NT2/D1 (cell line): ENCODE data around the gene LATS1.

Experiments used
- DNase-seq: peaks from one replicate; pipeline ENCODE4 v3.0.0-alpha.2; 2011; ENCODE audit warnings: low read depth, low spot score
- H3K27me3 ChIP-seq: 2 replicates; pipeline ENCODE4 v1.6.0; 2011; ENCODE audit warnings: mild to moderate bottlenecking; ENCODE audit not compliant: insufficient read length, insufficient read depth
- H3K36me3 ChIP-seq: 2 replicates; pipeline ENCODE4 v1.6.1; 2011; ENCODE audit warnings: mild to moderate bottlenecking, low read length, mixed read lengths; ENCODE audit not compliant: insufficient read depth, insufficient read length
- H3K4me1 ChIP-seq: 2 replicates; pipeline ENCODE4 v1.5.1; 2011; ENCODE audit not compliant: insufficient read depth, insufficient read length
- H3K4me3 ChIP-seq: 2 replicates; pipeline ENCODE4 v1.5.1; 2011; ENCODE audit warnings: low read depth; ENCODE audit not compliant: insufficient read length
- H3K9ac ChIP-seq: 2 replicates; pipeline ENCODE4 v1.6.0; 2011; ENCODE audit warnings: low read depth; ENCODE audit not compliant: insufficient read length
- H3K9me3 ChIP-seq: 2 replicates; pipeline ENCODE4 v1.5.1; 2011; ENCODE audit warnings: mild to moderate bottlenecking, low read length; ENCODE audit not compliant: insufficient read depth
- SUZ12 ChIP-seq: IDR thresholded peaks from 2 replicates; pipeline ENCODE4 v1.6.1; 2011; ENCODE audit not compliant: insufficient read length, insufficient read depth; ENCODE audit errors: extremely low read depth
- YY1 ChIP-seq: IDR thresholded peaks from 2 replicates; pipeline ENCODE4 v1.6.1; 2011; ENCODE audit not compliant: insufficient read length, insufficient read depth
- ZNF274 ChIP-seq: IDR thresholded peaks from 2 replicates; pipeline ENCODE4 v1.6.1; 2011; ENCODE audit warnings: mild to moderate bottlenecking, low read depth, low read length

LATS1 gene

DNA sequence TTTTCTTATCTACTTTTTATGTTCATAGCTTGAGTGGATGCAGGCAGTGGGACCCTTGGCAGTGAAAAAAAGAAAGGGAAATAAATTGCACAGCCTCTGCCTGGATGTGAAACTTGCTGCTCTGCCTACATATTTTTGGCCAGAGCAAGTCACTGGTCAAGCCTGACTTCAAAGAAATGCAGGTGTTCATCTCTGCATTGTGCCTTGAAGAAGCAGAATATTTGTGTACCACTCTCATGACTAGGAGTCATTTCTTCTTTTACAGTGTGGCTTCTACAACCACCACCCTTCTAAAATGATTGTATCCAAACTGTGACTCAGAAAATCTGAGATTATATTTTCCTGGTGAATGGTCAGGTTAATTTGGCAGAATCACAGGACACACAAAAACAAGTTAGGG, 66.8 kb downstream of the LATS1 start:
- no peaks in the 10 kb centered on the region for H3K36me3 ChIP-seq
- no peaks in the 10 kb centered on the region for H3K27me3 ChIP-seq
- TF ChIP-seq YY1 = no peak
- TF ChIP-seq ZNF274 = no peak
- TF ChIP-seq SUZ12 = no peak
- H3K4me3 ChIP-seq = no peak overlapping the region
- DNase-seq = no peak
- no peaks in the 10 kb centered on the region for H3K9me3 ChIP-seq
- no peaks in the 10 kb centered on the region for H3K4me1 ChIP-seq
- H3K9ac ChIP-seq = no peak overlapping the region

GRCh38 chr6:149648148-149649145, 69.5 kb downstream of the LATS1 start, which contains the start of gene KATNA1:
TSS of gene KATNA1 (minus strand) at chr6:149648714. CDS start at chr6:149638547, 10,167 bp downstream.
- DNase-seq = peak; percentile 62
- no peaks in the 10 kb centered on the region for H3K4me1 ChIP-seq
- H3K9ac ChIP-seq = peak within 1 kb of the TSS; percentile 77
- H3K36me3 ChIP-seq = no peaks in the 10 kb centered on the region
- no peaks in the 10 kb centered on the region for H3K9me3 ChIP-seq
- H3K4me3 ChIP-seq = peak within 1 kb of the TSS; percentile 72
- no peaks in the 10 kb centered on the region for H3K27me3 ChIP-seq
- TF ChIP-seq ZNF274 (no peak), SUZ12 (no peak), YY1 (no peak)

GRCh38 chr6:149646599-149646998, 71.3 kb downstream of the LATS1 start:
- Histone ChIP-seq H3K4me3 (no peak overlapping the region), H3K36me3 (no peaks in the 10 kb centered on the region), H3K27me3 (no peaks in the 10 kb centered on the region), H3K9me3 (no peaks in the 10 kb centered on the region), H3K9ac (peak overlapping the region; percentile 42), H3K4me1 (no peaks in the 10 kb centered on the region)
- no peak for DNase-seq
- no peak for TF ChIP-seq ZNF274
- no peak for TF ChIP-seq YY1
- no peak for TF ChIP-seq SUZ12

- Histone ChIP-seq H3K9ac (no peak overlapping the region), H3K4me1 (no peaks in the 10 kb centered on the region), H3K27me3 (no peaks in the 10 kb centered on the region), H3K36me3 (no peaks in the 10 kb centered on the region), H3K4me3 (no peak overlapping the region), H3K9me3 (no peaks in the 10 kb centered on the region)
- DNase-seq = no peak
- TF ChIP-seq SUZ12 = no peak
- no peak for TF ChIP-seq YY1
- TF ChIP-seq ZNF274 = no peak
Observed at GRCh38 chr6:149642829-149643580, 74.9 kb downstream of the LATS1 start.

GRCh38 chr6:149636124-149636523, 81.8 kb downstream of the LATS1 start:
- no peaks in the 10 kb centered on the region for H3K36me3 ChIP-seq
- H3K4me3 ChIP-seq = no peak overlapping the region
- no peaks in the 10 kb centered on the region for H3K9me3 ChIP-seq
- DNase-seq = no peak
- no peaks in the 10 kb centered on the region for H3K4me1 ChIP-seq
- no peak overlapping the region for H3K9ac ChIP-seq
- no peak for TF ChIP-seq ZNF274
- no peak for TF ChIP-seq YY1
- no peak for TF ChIP-seq SUZ12
- H3K27me3 ChIP-seq = no peaks in the 10 kb centered on the region

DNA sequence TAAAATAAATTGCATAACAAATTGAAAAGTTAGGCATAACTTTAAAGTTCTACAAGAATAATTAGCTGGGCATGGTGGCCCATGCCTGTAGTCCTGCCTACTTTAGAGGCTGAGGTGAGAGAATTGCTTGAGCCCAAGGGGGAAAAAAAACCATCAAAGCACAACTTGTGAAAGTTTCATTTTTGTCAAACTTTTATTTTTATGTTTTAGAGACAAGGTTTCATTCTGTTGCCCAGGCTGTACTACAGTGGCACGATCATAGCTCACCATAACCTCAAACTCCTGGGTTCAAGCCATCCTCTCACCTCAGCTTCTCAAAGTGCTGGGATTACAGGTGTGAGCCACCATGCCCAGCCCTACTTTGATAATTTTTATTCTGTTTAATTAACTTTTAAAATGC, 83.6 kb downstream of the LATS1 start:
- no peaks in the 10 kb centered on the region for H3K27me3 ChIP-seq
- no peak overlapping the region for H3K4me3 ChIP-seq
- no peaks in the 10 kb centered on the region for H3K36me3 ChIP-seq
- no peak for TF ChIP-seq ZNF274
- no peak for TF ChIP-seq SUZ12
- no peak for TF ChIP-seq YY1
- DNase-seq = no peak
- no peak overlapping the region for H3K9ac ChIP-seq
- no peaks in the 10 kb centered on the region for H3K4me1 ChIP-seq
- no peaks in the 10 kb centered on the region for H3K9me3 ChIP-seq
